IMR-90 (cell line): ENCODE results near the gene SLC39A11. TPM values are rescaled to one million over a fixed set of nuclear protein-coding genes. Genes with fewer than 3 reads are reported as not detected.

Source experiments
- ATAC-seq: fragments of 200-7000 bp; cut with Tn5 transposase; 2 replicates; pipeline ENCODE4 v1.9.1; 2020; ENCODE audit warnings: low read depth, mild to moderate bottlenecking, moderate library complexity
- BruUV-seq: library from RNA; stranded (reverse); fragments of 400-500 nt; replicated peaks from 2 replicates; lab custom pipeline; 2021; lab: Mats Ljungman, UMichigan
- CTCF ChIA-PET: fragments of 300-600 bp; formaldehyde crosslinking; extraction: SDS; loops from one replicate; lab custom pipeline; 2021; ENCODE audit warnings: antibody characterized with exemption; lab: Yijun Ruan, JAX
- POLR2A ChIA-PET: fragments of 300-600 bp; sonication (Branson Sonifier 250); formaldehyde crosslinking; loops from one replicate; lab custom pipeline; 2022; ENCODE audit warnings: antibody characterized with exemption; ENCODE audit not compliant: unreplicated experiment; lab: Charles Lee
- DNase-seq: peaks from one replicate; pipeline ENCODE4 v3.0.0; 2013
- H2AFZ ChIP-seq: replicated peaks from 2 replicates; pipeline ENCODE3; 2013; ENCODE audit warnings: low read length, mild to moderate bottlenecking; ENCODE audit not compliant: poor library complexity
- H2AK5ac ChIP-seq: 2 replicates; pipeline ENCODE4 v1.6.1; 2013; ENCODE audit warnings: low read depth, low read length, inconsistent platforms
- H2AK9ac ChIP-seq: replicated peaks from 2 replicates; pipeline ENCODE3; 2013; ENCODE audit warnings: mild to moderate bottlenecking, low read depth, low read length, moderate library complexity; ENCODE audit not compliant: poor library complexity
- H2BK120ac ChIP-seq: 2 replicates; pipeline ENCODE4 v1.6.1; 2013; ENCODE audit warnings: low read depth, low read length, inconsistent platforms
- H2BK15ac ChIP-seq: 3 replicates; pipeline ENCODE4 v1.6.1; 2013; ENCODE audit warnings: low read depth, low read length, inconsistent platforms
- H2BK20ac ChIP-seq: 2 replicates; pipeline ENCODE4 v1.6.1; 2013; ENCODE audit warnings: low read depth, mild to moderate bottlenecking, inconsistent platforms, low read length, moderate library complexity
- H2BK5ac ChIP-seq: 2 replicates; pipeline ENCODE4 v1.6.1; 2013; ENCODE audit warnings: mild to moderate bottlenecking, low read depth, low read length, inconsistent platforms; ENCODE audit not compliant: poor library complexity, severe bottlenecking
- H3K14ac ChIP-seq: replicated peaks from 2 replicates; pipeline ENCODE4 v1.6.1; 2013; ENCODE audit warnings: low read depth, low read length, inconsistent platforms
- H3K18ac ChIP-seq: 2 replicates; pipeline ENCODE4 v1.6.1; 2013; ENCODE audit warnings: low read depth, low read length, control low read depth
- H3K23ac ChIP-seq: 2 replicates; pipeline ENCODE4 v1.6.1; 2013; ENCODE audit warnings: low read depth, low read length, inconsistent platforms
- H3K27ac ChIP-seq: 2 replicates; pipeline ENCODE4 v1.5.1; 2013; ENCODE audit warnings: mild to moderate bottlenecking, control low read depth, low read length; ENCODE audit not compliant: insufficient read depth
- H3K27me3 ChIP-seq: 2 replicates; pipeline ENCODE4 v1.6.1; 2013; ENCODE audit warnings: low read length; ENCODE audit not compliant: control insufficient read depth, insufficient read depth
- H3K36me3 ChIP-seq: 2 replicates; pipeline ENCODE4 v1.6.1; 2013; ENCODE audit warnings: low read length, mixed read lengths; ENCODE audit not compliant: control insufficient read depth, insufficient read depth
- H3K4ac ChIP-seq: 2 replicates; pipeline ENCODE4 v1.6.1; 2013; ENCODE audit warnings: low read depth, low read length, inconsistent platforms
- H3K4me1 ChIP-seq: 2 replicates; pipeline ENCODE4 v1.6.1; 2013; ENCODE audit warnings: low read length, mixed read lengths; ENCODE audit not compliant: control insufficient read depth, insufficient read depth
- H3K4me2 ChIP-seq: 2 replicates; pipeline ENCODE4 v1.6.1; 2013; ENCODE audit warnings: low read depth, mild to moderate bottlenecking, control low read depth, low read length, moderate library complexity
- H3K4me3 ChIP-seq: 2 replicates; pipeline ENCODE4 v1.5.1; 2013; ENCODE audit warnings: low read depth, mild to moderate bottlenecking, control low read depth, low read length, moderate library complexity; ENCODE audit not compliant: insufficient read depth
- H3K56ac ChIP-seq: 2 replicates; pipeline ENCODE4 v1.6.1; 2013; ENCODE audit warnings: low read length, inconsistent platforms; ENCODE audit not compliant: insufficient read depth; ENCODE audit errors: extremely low read depth
- H3K79me1 ChIP-seq, 2 experiments: 2 replicates each; pipeline ENCODE4 v1.6.1; 2013; ENCODE audit warnings: low read length in 2 of 2, inconsistent platforms in 1 of 2, low read depth in 1 of 2
- H3K9ac ChIP-seq: 2 replicates; pipeline ENCODE4 v1.6.1; 2013; ENCODE audit warnings: low read depth, low read length, control low read depth
- H3K9me1 ChIP-seq: 2 replicates; pipeline ENCODE4 v1.6.1; 2013; ENCODE audit warnings: low read length, inconsistent platforms; ENCODE audit not compliant: insufficient read depth
- H3K9me3 ChIP-seq: 2 replicates; pipeline ENCODE4 v1.6.1; 2013; ENCODE audit warnings: low read length; ENCODE audit not compliant: control insufficient read depth, insufficient read depth
- H4K20me1 ChIP-seq: 2 replicates; pipeline ENCODE4 v1.6.1; 2013; ENCODE audit warnings: low read length, inconsistent platforms; ENCODE audit not compliant: insufficient read depth
- H4K5ac ChIP-seq: 2 replicates; pipeline ENCODE4 v1.6.1; 2013; ENCODE audit warnings: mild to moderate bottlenecking, low read depth, low read length, control low read depth
- H4K8ac ChIP-seq, 2 experiments: 2 replicates each; pipeline ENCODE4 v1.6.1; 2013; ENCODE audit warnings: low read depth in 2 of 2, low read length in 2 of 2, control low read depth in 1 of 2, inconsistent platforms in 1 of 2
- H4K91ac ChIP-seq: 2 replicates; pipeline ENCODE4 v1.6.1; 2013; ENCODE audit warnings: low read depth, low read length, inconsistent platforms; ENCODE audit not compliant: insufficient read depth
- BHLHE40 ChIP-seq: fragments of 150-350 bp; IDR thresholded peaks from 2 replicates; pipeline ENCODE4 v1.6.1; 2016; ENCODE audit warnings: mild to moderate bottlenecking, low read depth, low read length
- CEBPB ChIP-seq: IDR thresholded peaks from 2 replicates; pipeline ENCODE4 v1.6.1; 2012; ENCODE audit warnings: low read depth, low read length, improper control_type of control experiment
- CHD1 ChIP-seq: IDR thresholded peaks from 2 replicates; pipeline ENCODE4 v1.6.1; 2012; ENCODE audit warnings: low read depth, low read length, improper control_type of control experiment
- FOS ChIP-seq: fragments of 150-350 bp; IDR thresholded peaks from 2 replicates; pipeline ENCODE4 v1.6.1; 2016; ENCODE audit warnings: low read depth, low read length
- MAFK ChIP-seq: IDR thresholded peaks from 2 replicates; pipeline ENCODE4 v1.6.1; 2012; ENCODE audit warnings: low read depth, low read length, improper control_type of control experiment
- MAZ ChIP-seq: IDR thresholded peaks from 2 replicates; pipeline ENCODE4 v1.6.1; 2012; ENCODE audit warnings: low read depth, mild to moderate bottlenecking, low read length, improper control_type of control experiment, moderate library complexity, borderline replicate concordance
- MXI1 ChIP-seq: IDR thresholded peaks from 2 replicates; pipeline ENCODE4 v1.6.1; 2012; ENCODE audit warnings: low read depth, mild to moderate bottlenecking, low read length, moderate library complexity, borderline replicate concordance
- NFE2L2 ChIP-seq: fragments of 150-350 bp; IDR thresholded peaks from 2 replicates; pipeline ENCODE4 v1.6.1; 2016; ENCODE audit warnings: low read depth, mild to moderate bottlenecking, low read length
- POLR2A ChIP-seq: IDR thresholded peaks from 2 replicates; pipeline ENCODE4 v1.6.1; 2012; ENCODE audit warnings: mild to moderate bottlenecking, low read depth, low read length
- RAD21 ChIP-seq: IDR thresholded peaks from 2 replicates; pipeline ENCODE4 v1.6.1; 2012; ENCODE audit warnings: low read length, improper control_type of control experiment
- RCOR1 ChIP-seq: IDR thresholded peaks from 2 replicates; pipeline ENCODE4 v1.6.1; 2012; ENCODE audit warnings: mild to moderate bottlenecking, low read length, improper control_type of control experiment; ENCODE audit not compliant: insufficient replicate concordance
- RFX5 ChIP-seq: IDR thresholded peaks from 2 replicates; pipeline ENCODE4 v1.8.0; 2012; ENCODE audit warnings: low read depth, mild to moderate bottlenecking, low read length, moderate library complexity
- SMC3 ChIP-seq: fragments of 150-350 bp; IDR thresholded peaks from 2 replicates; pipeline ENCODE4 v1.6.1; 2016; ENCODE audit warnings: low read depth, mild to moderate bottlenecking, antibody characterized with exemption, low read length, moderate library complexity
- WGBS, 2 experiments: methylation state at CpG; one replicate each; pipeline versions ENCODE4 v1.1.5 to v1.1.7; 2013; ENCODE audit warnings: missing lambda C conversion rate in 2 of 2; ENCODE audit not compliant: insufficient read length in 1 of 2; ENCODE audit errors: extremely low coverage in 2 of 2; 5-methylcytosine and 5-hydroxymethylcytosine counted together
- dilution Hi-C: fragments of 300-500 bp; cut with HindIII; formaldehyde crosslinking; loops from one replicate; pipeline ENCODE4 v1.14.3; 2018; ENCODE audit warnings: low sequenced_read_pairs; ENCODE audit not compliant: unreplicated experiment
- in situ Hi-C: fragments of 300-500 bp; cut with MboI; formaldehyde crosslinking; loops from 3 replicates; pipeline ENCODE4 v1.14.3; 2019; ENCODE audit warnings: low sequenced_read_pairs, inconsistent platforms, mixed read lengths
- intact Hi-C: fragments of 100-400 bp; cut with micrococcal nuclease; formaldehyde crosslinking; loops from 2 replicates; pipeline ENCODE4 v1.10.0; 2022
- polyA plus RNA-seq, 3 experiments: library from polyadenylated mRNA; depleted of rRNA; stranded (reverse); fragments of >200 nt; gene quantifications; 2 replicates each; pipeline ENCODE4 v1.2.3, GENCODE V29; 2012; ENCODE audit warnings: low replicate concordance in 1 of 3
- total RNA-seq: library from RNA; depleted of rRNA; stranded (reverse); fragments of >200 nt; gene quantifications from 2 replicates; pipeline ENCODE4 v1.2.3, GENCODE V29; 2012
- TF ChIP-seq, protein P1 (sequence below): conservative IDR thresholded peaks from 2 replicates; pipeline ENCODE4 v1.5.1; 2012; ENCODE audit warnings: mild to moderate bottlenecking, low read depth, low read length, improper control_type of control experiment
- TF ChIP-seq, protein P2 (sequence below): fragments of 150-350 bp; IDR thresholded peaks from 2 replicates; pipeline ENCODE4 v1.6.1; 2017; ENCODE audit warnings: mild to moderate bottlenecking, antibody characterized with exemption, low read length, low read depth
- TF ChIP-seq, protein P3 (sequence below): fragments of 150-350 bp; IDR thresholded peaks from 2 replicates; pipeline ENCODE4 v1.6.1; 2016; ENCODE audit warnings: low read depth, mild to moderate bottlenecking, low read length, moderate library complexity, borderline replicate concordance

The SLC39A11 gene
- total and polyA plus RNA-seq, 2 of the 4 experiments (the other 2 are of a cell fraction) = 8.8 to 14.3 TPM

DNA sequence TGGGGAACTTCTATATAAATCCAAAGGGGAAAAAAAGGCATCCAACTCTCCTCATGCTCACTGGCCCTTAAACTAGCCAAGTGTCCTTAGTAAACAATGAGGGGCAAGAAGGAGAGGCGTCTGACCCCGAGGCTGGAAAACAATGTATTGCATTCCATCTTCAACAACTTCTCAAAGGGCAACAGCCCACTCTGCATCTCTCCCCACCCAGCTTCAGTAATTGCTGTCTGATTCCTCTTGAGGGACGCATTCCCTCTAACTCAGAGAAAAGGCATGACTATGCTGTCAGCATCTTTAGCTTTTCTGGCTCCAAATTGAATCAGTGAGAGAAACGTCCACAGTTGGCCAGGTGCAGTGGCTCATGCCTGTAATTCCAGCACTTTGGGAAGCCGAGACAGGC, 145.8 kb downstream of the SLC39A11 start:
- Histone ChIP-seq H4K20me1 (no peaks in the 10 kb centered on the region), H3K79me1 (no peaks in the 10 kb centered on the region; a peak in 1 of 4 replicates), H3K4me3 (no peak overlapping the region), H4K5ac (no peak overlapping the region), H3K27ac (no peak overlapping the region), H3K4ac (no peak overlapping the region), H3K9me3 (no peaks in the 10 kb centered on the region), H3K18ac (no peak overlapping the region), H3K56ac (no peak overlapping the region), H3K14ac (no peak overlapping the region), H3K9me1 (peaks cover 2% of the 10 kb centered on the region; the same call in 1 of the 2 replicates), H2AFZ (no peak overlapping the region), H2AK9ac (no peak overlapping the region), H3K36me3 (0 out of 2 replicates have a peak, but pooled peaks cover 1% of the 10 kb centered on the region), H3K27me3 (no peaks in the 10 kb centered on the region), H2AK5ac (no peak overlapping the region), H4K8ac (no peak overlapping the region), H3K4me1 (no peaks in the 10 kb centered on the region), H2BK15ac (no peak overlapping the region), H2BK20ac (no peak overlapping the region), H4K91ac (no peak overlapping the region), H2BK120ac (no peak overlapping the region), H3K9ac (no peak overlapping the region), H2BK5ac (no peak overlapping the region), H3K23ac (no peak overlapping the region), H3K4me2 (no peak overlapping the region)
- no peak for TF ChIP-seq CHD1
- TF ChIP-seq RCOR1 = no peak
- TF ChIP-seq BHLHE40 = no peak
- no peak for TF ChIP-seq MAZ
- no peak for TF ChIP-seq RFX5
- TF ChIP-seq NFE2L2 = no peak
- TF ChIP-seq POLR2A = no peak
- TF ChIP-seq, protein P1, sequence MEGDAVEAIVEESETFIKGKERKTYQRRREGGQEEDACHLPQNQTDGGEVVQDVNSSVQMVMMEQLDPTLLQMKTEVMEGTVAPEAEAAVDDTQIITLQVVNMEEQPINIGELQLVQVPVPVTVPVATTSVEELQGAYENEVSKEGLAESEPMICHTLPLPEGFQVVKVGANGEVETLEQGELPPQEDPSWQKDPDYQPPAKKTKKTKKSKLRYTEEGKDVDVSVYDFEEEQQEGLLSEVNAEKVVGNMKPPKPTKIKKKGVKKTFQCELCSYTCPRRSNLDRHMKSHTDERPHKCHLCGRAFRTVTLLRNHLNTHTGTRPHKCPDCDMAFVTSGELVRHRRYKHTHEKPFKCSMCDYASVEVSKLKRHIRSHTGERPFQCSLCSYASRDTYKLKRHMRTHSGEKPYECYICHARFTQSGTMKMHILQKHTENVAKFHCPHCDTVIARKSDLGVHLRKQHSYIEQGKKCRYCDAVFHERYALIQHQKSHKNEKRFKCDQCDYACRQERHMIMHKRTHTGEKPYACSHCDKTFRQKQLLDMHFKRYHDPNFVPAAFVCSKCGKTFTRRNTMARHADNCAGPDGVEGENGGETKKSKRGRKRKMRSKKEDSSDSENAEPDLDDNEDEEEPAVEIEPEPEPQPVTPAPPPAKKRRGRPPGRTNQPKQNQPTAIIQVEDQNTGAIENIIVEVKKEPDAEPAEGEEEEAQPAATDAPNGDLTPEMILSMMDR = no peak
- no peak for TF ChIP-seq RAD21
- TF ChIP-seq SMC3 = no peak
- TF ChIP-seq, protein P2, sequence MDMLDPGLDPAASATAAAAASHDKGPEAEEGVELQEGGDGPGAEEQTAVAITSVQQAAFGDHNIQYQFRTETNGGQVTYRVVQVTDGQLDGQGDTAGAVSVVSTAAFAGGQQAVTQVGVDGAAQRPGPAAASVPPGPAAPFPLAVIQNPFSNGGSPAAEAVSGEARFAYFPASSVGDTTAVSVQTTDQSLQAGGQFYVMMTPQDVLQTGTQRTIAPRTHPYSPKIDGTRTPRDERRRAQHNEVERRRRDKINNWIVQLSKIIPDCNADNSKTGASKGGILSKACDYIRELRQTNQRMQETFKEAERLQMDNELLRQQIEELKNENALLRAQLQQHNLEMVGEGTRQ = no peak
- TF ChIP-seq CEBPB = no peak
- TF ChIP-seq MAFK = no peak
- no peak for TF ChIP-seq MXI1
- no peak for TF ChIP-seq FOS
- TF ChIP-seq, protein P3, sequence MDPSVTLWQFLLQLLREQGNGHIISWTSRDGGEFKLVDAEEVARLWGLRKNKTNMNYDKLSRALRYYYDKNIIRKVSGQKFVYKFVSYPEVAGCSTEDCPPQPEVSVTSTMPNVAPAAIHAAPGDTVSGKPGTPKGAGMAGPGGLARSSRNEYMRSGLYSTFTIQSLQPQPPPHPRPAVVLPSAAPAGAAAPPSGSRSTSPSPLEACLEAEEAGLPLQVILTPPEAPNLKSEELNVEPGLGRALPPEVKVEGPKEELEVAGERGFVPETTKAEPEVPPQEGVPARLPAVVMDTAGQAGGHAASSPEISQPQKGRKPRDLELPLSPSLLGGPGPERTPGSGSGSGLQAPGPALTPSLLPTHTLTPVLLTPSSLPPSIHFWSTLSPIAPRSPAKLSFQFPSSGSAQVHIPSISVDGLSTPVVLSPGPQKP = no peak
- no CpG with 5 or more reads among the region's 5 CpGs for whole genome bisulfite sequencing, 2 experiments
- POLR2A ChIA-PET = no interaction called here
- ATAC-seq (no peak), DNase-seq (no peak)
- BruUV-seq = TSS peak; percentile 15
- dilution Hi-C loops (no loop called here), intact Hi-C loops (no loop called here), in situ Hi-C loops (no loop called here)
- CTCF ChIA-PET = interaction anchor here (0.7 to 0.9 kb wide), 2 partner anchors 9 to 298 kb away, joined by 3 to 4 read pairs; no protein-coding TSS in a partner anchor
